Neural progenitor cell (in vitro differentiated cells): ENCODE measurements around the gene FAM114A2.

Experiments used
- CTCF ChIP-seq: fragments of 200-600 bp; sonication (generic); IDR thresholded peaks from 2 replicates; pipeline ENCODE4 v1.5.1; 2017; ENCODE audit warnings: antibody characterized with exemption, mild to moderate bottlenecking
- EZH2 ChIP-seq: fragments of 200-600 bp; sonication (generic); IDR thresholded peaks from 2 replicates; pipeline ENCODE4 v1.6.1; 2017; ENCODE audit warnings: antibody characterized with exemption, mild to moderate bottlenecking, moderate library complexity

GRCh38 chr5:154063372-154063771, 24.7 kb upstream of the FAM114A2 start:
- no peak for TF ChIP-seq CTCF
- TF ChIP-seq EZH2, result no peak
